ENCODE measurements around the gene PRRT1B. TPM values are rescaled to one million over a fixed set of nuclear protein-coding genes. Genes with fewer than 3 reads are reported as not detected.

PRRT1B gene
- total RNA-seq, 6 experiments from 2014 or later = not detected

- Mint-ChIP-seq H3K27me3 (ENCODE audit: insufficient read depth) (peaks cover 10% of the 10 kb centered on the region), H3K4me3 (no peak overlapping the region), H3K27ac (no peak overlapping the region), H3K4me1 (ENCODE audit: low read depth) (no peaks in the 10 kb centered on the region), H3K9me3 (no peaks in the 10 kb centered on the region), H3K36me3 (ENCODE audit: low read depth) (peaks cover 7% of the 10 kb centered on the region)
- no peak for TF ChIP-seq CTCF (IDR thresholded peaks at IDR 0.05)
- no peak for DNase-seq
These were observed 42.6 kb downstream of the PRRT1B start for GRCh38 chr9:131587906-131588305.

DNA sequence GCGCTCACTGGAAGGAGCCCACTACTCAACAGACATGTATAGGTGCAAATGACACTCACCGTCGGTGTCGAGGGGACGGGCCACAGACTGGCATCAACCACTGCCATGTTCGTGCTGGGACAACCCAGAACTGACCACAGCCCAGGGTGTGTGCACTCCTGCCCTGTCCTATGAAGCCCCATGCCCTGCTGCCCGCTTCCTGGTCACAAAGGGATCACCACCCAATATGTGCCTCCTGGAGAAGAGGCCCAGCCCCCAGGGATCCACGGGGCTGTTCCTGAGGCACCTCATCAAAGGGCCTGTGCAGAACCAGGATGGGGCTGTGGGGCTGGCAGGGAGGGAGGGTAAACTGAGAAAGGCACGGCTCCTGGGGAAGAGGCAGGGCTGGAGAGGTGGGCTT is 43.1 kb downstream of the PRRT1B start:
- Mint-ChIP-seq H3K9me3 (no peaks in the 10 kb centered on the region), H3K27ac (no peak overlapping the region), H3K27me3 (ENCODE audit: insufficient read depth) (peaks cover 8% of the 10 kb centered on the region), H3K4me3 (no peak overlapping the region), H3K36me3 (ENCODE audit: low read depth) (peaks cover 7% of the 10 kb centered on the region), H3K4me1 (ENCODE audit: low read depth) (no peaks in the 10 kb centered on the region)
- no peak for TF ChIP-seq CTCF (IDR thresholded peaks at IDR 0.05)
- no peak for DNase-seq

- Mint-ChIP-seq H3K9me3 (no peaks in the 10 kb centered on the region), H3K36me3 (ENCODE audit: low read depth) (peaks cover 7% of the 10 kb centered on the region), H3K27me3 (ENCODE audit: insufficient read depth) (peaks cover 8% of the 10 kb centered on the region), H3K4me3 (no peak overlapping the region), H3K27ac (no peak overlapping the region), H3K4me1 (ENCODE audit: low read depth) (no peaks in the 10 kb centered on the region)
- TF ChIP-seq CTCF (IDR thresholded peaks at IDR 0.05) = no peak
- no peak for DNase-seq
These were observed 43.9 kb downstream of the PRRT1B start for GRCh38 chr9:131589124-131589711.

DNA sequence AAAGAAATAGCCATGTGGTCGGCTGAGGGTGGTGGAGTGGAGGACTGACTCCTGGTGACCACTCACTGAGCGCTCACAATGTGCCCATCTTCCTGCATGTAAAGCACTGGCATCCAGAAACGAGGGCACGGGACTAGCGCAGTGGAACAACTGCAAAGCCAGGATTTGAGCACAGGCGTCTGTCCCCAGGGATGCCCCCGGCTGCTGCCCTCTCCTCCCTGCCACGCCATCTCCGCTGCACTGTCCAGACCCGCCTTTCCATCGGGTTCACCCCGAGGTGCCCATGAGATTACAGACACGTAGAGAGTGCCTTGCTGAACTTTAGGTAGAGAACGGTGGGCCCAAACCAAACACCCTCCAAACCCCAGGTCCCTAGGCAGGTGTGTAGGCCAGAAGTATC is 44.7 kb downstream of the PRRT1B start:
- no peak overlapping the region for H3K4me3 Mint-ChIP-seq
- no peaks in the 10 kb centered on the region for H3K9me3 Mint-ChIP-seq
- no peaks in the 10 kb centered on the region for H3K4me1 Mint-ChIP-seq (ENCODE audit: low read depth)
- H3K36me3 Mint-ChIP-seq (ENCODE audit: low read depth) = peaks cover 7% of the 10 kb centered on the region
- H3K27me3 Mint-ChIP-seq (ENCODE audit: insufficient read depth) = peaks cover 8% of the 10 kb centered on the region
- H3K27ac Mint-ChIP-seq = no peak overlapping the region
- TF ChIP-seq CTCF (IDR thresholded peaks at IDR 0.05) = no peak
- no peak for DNase-seq

- H3K9me3 Mint-ChIP-seq = no peaks in the 10 kb centered on the region
- no peak for DNase-seq
- no peak for TF ChIP-seq CTCF (IDR thresholded peaks at IDR 0.05)
- no peaks in the 10 kb centered on the region for H3K4me1 Mint-ChIP-seq (ENCODE audit: low read depth)
- no peak overlapping the region for H3K27ac Mint-ChIP-seq
- peaks cover 8% of the 10 kb centered on the region for H3K27me3 Mint-ChIP-seq (ENCODE audit: insufficient read depth)
- H3K36me3 Mint-ChIP-seq (ENCODE audit: low read depth) = peaks cover 7% of the 10 kb centered on the region
- no peak overlapping the region for H3K4me3 Mint-ChIP-seq
These were observed 45.1 kb downstream of the PRRT1B start for GRCh38 chr9:131590449-131590848.

Measured in HFFc6 (cell line).